Loucy (cell line): Measurements from ENCODE around the gene DNAJC17.

Experiments used
- H2AFZ ChIP-seq: fragments of 200-600 bp; sonication (generic); 2 replicates; pipeline ENCODE4 v1.6.0; 2016; ENCODE audit warnings: antibody characterized with exemption, mild to moderate bottlenecking, low read length, moderate library complexity
- H3F3A ChIP-seq: fragments of 200-600 bp; 2 replicates; pipeline ENCODE4 v1.6.0; 2016; ENCODE audit warnings: antibody characterized with exemption, low read depth, mild to moderate bottlenecking
- H3K27me3 ChIP-seq: fragments of 200-600 bp; sonication (generic); 2 replicates; pipeline ENCODE4 v1.6.1; 2014; ENCODE audit warnings: low read length, mild to moderate bottlenecking; ENCODE audit not compliant: insufficient read depth, poor library complexity, severe bottlenecking
- H3K36me3 ChIP-seq: fragments of 200-600 bp; sonication (generic); 2 replicates; pipeline ENCODE4 v1.6.1; 2016; ENCODE audit warnings: low read length; ENCODE audit not compliant: insufficient read depth
- H3K4me1 ChIP-seq: fragments of 200-600 bp; sonication (generic); 2 replicates; pipeline ENCODE4 v1.5.1; 2014; ENCODE audit warnings: low read length, mild to moderate bottlenecking; ENCODE audit not compliant: insufficient read depth, poor library complexity, severe bottlenecking
- H3K4me2 ChIP-seq: fragments of 200-600 bp; sonication (generic); 2 replicates; pipeline ENCODE4 v1.6.0; 2014; ENCODE audit warnings: antibody characterized with exemption, low read length, low read depth, mild to moderate bottlenecking; ENCODE audit not compliant: poor library complexity, severe bottlenecking
- H3K4me3 ChIP-seq: fragments of 200-600 bp; sonication (generic); 2 replicates; pipeline ENCODE4 v1.5.1; 2014; ENCODE audit warnings: low read length, mild to moderate bottlenecking, mixed read lengths; ENCODE audit not compliant: poor library complexity, severe bottlenecking
- H3K79me2 ChIP-seq: fragments of 200-600 bp; sonication (generic); 2 replicates; pipeline ENCODE4 v1.6.1; 2014; ENCODE audit warnings: low read length; ENCODE audit not compliant: insufficient read depth
- H3K9ac ChIP-seq: fragments of 200-600 bp; sonication (generic); 2 replicates; pipeline ENCODE4 v1.6.0; 2014; ENCODE audit warnings: mild to moderate bottlenecking, low read depth, low read length, moderate library complexity; ENCODE audit not compliant: poor library complexity, severe bottlenecking
- H3K9me2 ChIP-seq: fragments of 200-600 bp; sonication (generic); replicated peaks from 2 replicates; pipeline ENCODE4 v1.6.1; 2016; ENCODE audit warnings: low read depth, low read length, mixed read lengths
- H3K9me3 ChIP-seq: fragments of 200-600 bp; sonication (generic); 2 replicates; pipeline ENCODE4 v1.6.1; 2014; ENCODE audit warnings: mild to moderate bottlenecking, antibody characterized with exemption, low read length, low read depth; ENCODE audit not compliant: insufficient read depth
- H4K20me1 ChIP-seq: fragments of 200-600 bp; sonication (generic); 2 replicates; pipeline ENCODE4 v1.6.0; 2014; ENCODE audit warnings: antibody characterized with exemption, low read length, mild to moderate bottlenecking; ENCODE audit not compliant: insufficient read depth, poor library complexity, severe bottlenecking
- CTCF ChIP-seq: fragments of 200-600 bp; sonication (generic); conservative IDR thresholded peaks from 2 replicates; pipeline ENCODE4 v1.5.1; 2014; ENCODE audit warnings: mild to moderate bottlenecking, antibody characterized with exemption, low read length
- EZH2phosphoT487 ChIP-seq: fragments of 200-600 bp; IDR thresholded peaks from 2 replicates; pipeline ENCODE4 v1.6.1; 2018; ENCODE audit warnings: antibody characterized with exemption, mild to moderate bottlenecking, moderate library complexity, borderline replicate concordance

DNAJC17 gene

GRCh38 chr15:40796041-40796440 lies 11.2 kb downstream of the DNAJC17 start:
- no peaks in the 10 kb centered on the region for H3K27me3 ChIP-seq
- no peaks in the 10 kb centered on the region for H3K4me1 ChIP-seq
- H3K4me3 ChIP-seq, result no peak overlapping the region
- no peak overlapping the region for H2AFZ ChIP-seq
- TF ChIP-seq CTCF, result no peak
- no peak for TF ChIP-seq EZH2phosphoT487
- no peaks in the 10 kb centered on the region for H4K20me1 ChIP-seq
- H3K79me2 ChIP-seq, result no peaks in the 10 kb centered on the region
- no peaks in the 10 kb centered on the region for H3F3A ChIP-seq
- H3K36me3 ChIP-seq, result no peaks in the 10 kb centered on the region
- H3K9me3 ChIP-seq, result no peaks in the 10 kb centered on the region
- H3K4me2 ChIP-seq, result no peak overlapping the region
- H3K9ac ChIP-seq, result no peak overlapping the region
- no peaks in the 10 kb centered on the region for H3K9me2 ChIP-seq

DNA sequence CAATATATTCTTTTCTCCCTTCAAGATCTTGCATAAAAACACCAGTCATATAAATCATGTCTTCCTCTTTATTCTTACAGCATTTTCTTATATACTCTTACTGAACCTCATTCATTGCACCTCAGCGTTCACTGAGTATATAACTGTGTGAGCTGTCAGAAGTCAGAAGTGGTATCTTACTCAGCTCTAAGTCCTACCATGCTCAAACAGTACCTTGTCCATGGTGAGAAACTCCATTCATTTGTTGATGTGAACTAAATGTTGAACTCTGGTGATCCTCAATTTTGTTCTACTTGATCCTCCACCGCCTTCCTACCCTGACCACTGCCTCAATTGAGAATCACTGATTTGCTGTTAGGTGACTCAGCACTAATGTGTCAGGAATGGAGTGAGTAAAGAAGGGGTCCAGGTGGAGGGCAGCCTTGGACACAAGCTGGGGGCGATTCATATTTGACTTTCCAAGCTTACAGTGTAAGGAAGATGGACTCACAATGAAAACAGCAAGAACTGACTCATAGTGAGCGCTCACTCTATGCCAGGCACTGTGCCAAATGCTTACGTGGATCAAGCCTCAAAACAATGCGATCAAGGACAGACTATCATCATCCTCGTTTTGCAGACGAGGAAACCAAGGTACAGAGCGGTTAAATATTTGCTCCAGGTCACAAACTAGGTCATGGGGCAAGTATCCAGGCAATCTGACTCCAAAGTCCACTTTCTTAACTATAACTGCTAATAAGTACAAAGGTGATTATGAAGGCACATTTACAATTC lies 13.9 kb downstream of the DNAJC17 start:
- Histone ChIP-seq H3K9me3 (no peaks in the 10 kb centered on the region), H3K27me3 (no peaks in the 10 kb centered on the region), H4K20me1 (no peaks in the 10 kb centered on the region), H3K4me2 (no peak overlapping the region), H3K9ac (no peak overlapping the region), H3F3A (no peaks in the 10 kb centered on the region), H3K4me3 (no peak overlapping the region), H3K4me1 (peaks cover 5% of the 10 kb centered on the region), H2AFZ (no peak overlapping the region), H3K9me2 (no peaks in the 10 kb centered on the region), H3K36me3 (no peaks in the 10 kb centered on the region), H3K79me2 (no peaks in the 10 kb centered on the region)
- TF ChIP-seq EZH2phosphoT487 (no peak), CTCF (no peak)

DNA sequence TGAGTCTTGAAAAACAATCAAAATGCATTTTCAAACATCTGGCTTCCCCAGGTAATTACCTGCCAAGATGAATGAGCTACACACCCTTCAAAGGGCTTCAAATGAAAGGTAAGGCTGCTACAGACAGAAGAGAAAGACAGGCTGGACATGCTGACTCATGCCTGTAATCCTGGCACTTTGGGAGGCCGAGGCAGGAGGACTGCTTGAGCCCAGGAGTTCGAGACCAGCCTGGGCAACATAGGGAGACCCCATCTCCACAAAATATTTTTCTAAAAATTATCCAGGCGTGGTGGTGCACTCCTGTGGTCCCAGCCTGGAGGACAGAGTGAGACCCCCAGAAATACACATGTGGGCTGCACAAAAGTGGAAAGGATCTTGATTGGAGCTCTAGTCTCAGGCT lies 14.9 kb downstream of the DNAJC17 start:
- peaks cover 12% of the 10 kb centered on the region for H3K4me1 ChIP-seq
- H3K9me2 ChIP-seq, result no peaks in the 10 kb centered on the region
- no peak for TF ChIP-seq CTCF
- no peak for TF ChIP-seq EZH2phosphoT487
- H3K27me3 ChIP-seq, result no peaks in the 10 kb centered on the region
- no peaks in the 10 kb centered on the region for H3K9me3 ChIP-seq
- H3K9ac ChIP-seq, result no peak overlapping the region
- no peaks in the 10 kb centered on the region for H3K36me3 ChIP-seq
- H2AFZ ChIP-seq, result no peak overlapping the region
- peaks cover 6% of the 10 kb centered on the region for H4K20me1 ChIP-seq
- no peaks in the 10 kb centered on the region for H3F3A ChIP-seq
- H3K4me2 ChIP-seq, result no peak overlapping the region
- H3K4me3 ChIP-seq, result no peak overlapping the region
- H3K79me2 ChIP-seq, result no peaks in the 10 kb centered on the region
